CD8-positive, alpha-beta memory T cell (primary cell): Measurements from ENCODE around the gene KIFC1. TPM values are rescaled to one million over a fixed set of nuclear protein-coding genes. Genes with fewer than 3 reads are reported as not detected.
"Not testable (repeated sequence)": the region's sequence is repeated elsewhere in the genome, so short reads cannot be mapped to it uniquely, and the experiment has no call there.

Experiments used
- CTCF ChIA-PET: fragments of 350-600 bp; sonication (Branson Sonifier 250); formaldehyde crosslinking; loops from one replicate; lab custom pipeline; 2021; ENCODE audit warnings: antibody characterized with exemption; lab: Charles Lee
- POLR2A ChIA-PET: fragments of 350-600 bp; sonication (Branson Sonifier 250); formaldehyde crosslinking; loops from one replicate; lab custom pipeline; 2021; ENCODE audit warnings: antibody characterized with exemption; lab: Charles Lee
- DNase-seq, 5 donors: peaks; one replicate each; pipeline versions ENCODE4 v3.0.0 to v3.0.0-alpha.2; 2020 to 2022; ENCODE audit warnings: mixed read lengths in 1 of 5
- H3K27ac ChIP-seq: one replicate; pipeline ENCODE4 v1.7.0; 2013; ENCODE audit warnings: low read depth, mild to moderate bottlenecking, low read length, moderate library complexity
- H3K27me3 ChIP-seq: 2 replicates; pipeline ENCODE4 v1.7.0; 2013; ENCODE audit warnings: low read length, mild to moderate bottlenecking; ENCODE audit not compliant: insufficient read depth, poor library complexity, severe bottlenecking
- H3K36me3 ChIP-seq: 2 replicates; pipeline ENCODE4 v1.7.0; 2013; ENCODE audit warnings: mild to moderate bottlenecking, low read length, moderate library complexity; ENCODE audit not compliant: insufficient read depth
- H3K4me1 ChIP-seq: 2 replicates; pipeline ENCODE4 v1.7.0; 2013; ENCODE audit warnings: mild to moderate bottlenecking, low read length, moderate library complexity; ENCODE audit not compliant: insufficient read depth
- H3K4me3 ChIP-seq: 2 replicates; pipeline ENCODE4 v1.7.0; 2013; ENCODE audit warnings: mild to moderate bottlenecking, low read length
- H3K9me3 ChIP-seq: 2 replicates; pipeline ENCODE4 v1.7.0; 2013; ENCODE audit warnings: mild to moderate bottlenecking, low read length
- H3K27ac Mint-ChIP-seq, 8 donors: one replicate each; pipeline ENCODE4 v1.8.0; 2020 to 2021; ENCODE audit warnings: mixed read lengths in 8 of 8, mild to moderate bottlenecking in 6 of 8, inconsistent platforms in 3 of 8, moderate library complexity in 3 of 8
- H3K27me3 Mint-ChIP-seq, 2 donors: one replicate each; pipeline ENCODE4 v1.8.0; 2020 to 2021; ENCODE audit warnings: mixed read lengths in 2 of 2, mild to moderate bottlenecking in 1 of 2, moderate library complexity in 1 of 2
- H3K36me3 Mint-ChIP-seq, 3 donors: one replicate each; pipeline ENCODE4 v1.8.0; 2020 to 2021; ENCODE audit warnings: mixed read lengths in 3 of 3, inconsistent platforms in 1 of 3, mild to moderate bottlenecking in 1 of 3
- H3K4me1 Mint-ChIP-seq, 3 donors: one replicate each; pipeline ENCODE4 v1.8.0; 2020 to 2021; ENCODE audit warnings: mixed read lengths in 3 of 3, inconsistent platforms in 1 of 3, mild to moderate bottlenecking in 1 of 3
- H3K4me3 Mint-ChIP-seq, 7 donors: one replicate each; pipeline ENCODE4 v1.8.0; 2020 to 2021; ENCODE audit warnings: mixed read lengths in 7 of 7, mild to moderate bottlenecking in 6 of 7, moderate library complexity in 4 of 7, inconsistent platforms in 2 of 7
- H3K9me3 Mint-ChIP-seq, 5 donors: one replicate each; pipeline ENCODE4 v1.8.0; 2020 to 2022; ENCODE audit warnings: mixed read lengths in 5 of 5, mild to moderate bottlenecking in 3 of 5, moderate library complexity in 2 of 5, inconsistent platforms in 1 of 5
- polyA plus RNA-seq: library from polyadenylated mRNA; unstranded; fragments of 300-500 nt; fragmentation: Illumina TruSeq; gene quantifications from one replicate; pipeline ENCODE4 v1.2.3, GENCODE V29; 2021
- total RNA-seq, 2 experiments: library from RNA; stranded (reverse); gene quantifications; one replicate each; pipeline ENCODE4 v1.2.3, GENCODE V29; 2021

The KIFC1 gene
- total RNA-seq (10 to 100 TPM; 51.6 to 52.7 TPM), polyA plus RNA-seq (0.39 TPM)

- Mint-ChIP-seq H3K27ac (peak within 1 kb of the TSS; percentile 75 to 98 (median 98)), H3K4me3 (peak within 1 kb of the TSS; percentile 72 to 88 (median 86)), H3K36me3 (no peaks in the 10 kb centered on the region), H3K27me3 (no peaks in the 10 kb centered on the region), H3K9me3 (no peaks in the 10 kb centered on the region), H3K4me1 (peaks cover 22 to 37% (median 36%) of the 10 kb centered on the region in 3 donors)
- ChIA-PET CTCF (interaction anchor here (0.6 to 2.1 kb wide), 18 partner anchors 15 to 420 kb away, joined by 3 to 15 read pairs (median 5); partner anchors contain the start of genes B3GALT4, CUTA, RGL2 and SYNGAP1), POLR2A (interaction anchor here (1.0 to 1.7 kb wide), 4 partner anchors 27 to 74 kb away, joined by 3 to 5 read pairs (median 3); partner anchors contain the start of genes CUTA and ZBTB22)
- Histone ChIP-seq H3K9me3 (no peaks in the 10 kb centered on the region), H3K27ac (peak within 1 kb of the TSS; percentile 79), H3K27me3 (no peaks in the 10 kb centered on the region), H3K4me3 (peak within 1 kb of the TSS; percentile 78), H3K4me1 (peaks cover 22% of the 10 kb centered on the region), H3K36me3 (no peaks in the 10 kb centered on the region)
- DNase-seq, result peak; percentile 99 to 100 (median 99)
Observed at GRCh38 chr6:33391278-33391921, at the start of gene KIFC1. KIFC1 (plus strand) TSS chr6:33391823; CDS start chr6:33391986, 163 bp downstream.

GRCh38 chr6:33343606-33343952, 48.0 kb upstream of the KIFC1 start:
- not testable (repeated sequence) for H3K9me3 ChIP-seq, H3K9me3 Mint-ChIP-seq, H3K27me3 Mint-ChIP-seq, H3K36me3 Mint-ChIP-seq, H3K27me3 ChIP-seq, H3K4me3 ChIP-seq, H3K36me3 ChIP-seq
- Mint-ChIP-seq H3K27ac (peak overlapping the region; percentile 85 to 99 (median 97)), H3K4me3 (peak overlapping the region; percentile 69 to 93 (median 85)), H3K4me1 (peaks cover 40 to 48% (median 43%) of the 10 kb centered on the region in 3 donors)
- peak overlapping the region; percentile 43 for H3K27ac ChIP-seq
- CTCF ChIA-PET, result interaction anchor here (0.7 to 4.1 kb wide), 11 partner anchors 26 to 329 kb away, joined by 3 to 52 read pairs (median 15); partner anchors contain the start of genes B3GALT4, RGL2, RPS18 and TAPBP
- H3K4me1 ChIP-seq, result peaks cover 35% of the 10 kb centered on the region
- DNase-seq, result peak in 1 of 5 donors; percentile 17
- POLR2A ChIA-PET, result interaction anchor here (0.6 to 3.4 kb wide), 15 partner anchors 11 to 505 kb away, joined by 3 to 75 read pairs (median 8); partner anchors contain the start of genes B3GALT4, PFDN6, RGL2 and RPS18

GRCh38 chr6:33343953-33344611, 47.5 kb upstream of the KIFC1 start:
- POLR2A ChIA-PET, result interaction anchor here (0.6 to 3.4 kb wide), 17 partner anchors 11 to 505 kb away, joined by 3 to 75 read pairs (median 5); partner anchors contain the start of genes B3GALT4, PFDN6, RGL2 and RING1
- H3K27ac ChIP-seq, result peak overlapping the region; percentile 77

GRCh38 chr6:33344701-33345697, 46.6 kb upstream of the KIFC1 start:
- peak overlapping the region; percentile 77 for H3K27ac ChIP-seq
- Mint-ChIP-seq H3K4me1 (peaks cover 39 to 41% (median 40%) of the 10 kb centered on the region in 3 donors), H3K9me3 (peaks cover 0 to 2% (median 0%) of the 10 kb centered on the region in 5 donors), H3K27me3 (peaks cover 0 to 4% of the 10 kb centered on the region in 2 donors), H3K4me3 (peak overlapping the region; percentile 69 to 92 (median 85)), H3K27ac (peak overlapping the region; percentile 85 to 99 (median 97)), H3K36me3 (no peaks in the 10 kb centered on the region)
- H3K4me3 ChIP-seq, result peak overlapping the region; percentile 56
- peaks cover 35% of the 10 kb centered on the region for H3K4me1 ChIP-seq
- H3K36me3 ChIP-seq, result no peaks in the 10 kb centered on the region
- no peaks in the 10 kb centered on the region for H3K27me3 ChIP-seq
- peak; percentile 58 to 87 (median 84) for DNase-seq
- ChIA-PET CTCF (interaction anchor here (0.6 to 4.1 kb wide), 19 partner anchors 9 to 226 kb away, joined by 3 to 52 read pairs (median 6); partner anchors contain the start of genes B3GALT4, PFDN6, RGL2 and RPS18), POLR2A (interaction anchor here (0.6 to 3.4 kb wide), 15 partner anchors 27 to 1440 kb away, joined by 3 to 75 read pairs (median 5); partner anchors contain the start of genes B3GALT4, CUTA, PFDN6 and RGL2)
- no peaks in the 10 kb centered on the region for H3K9me3 ChIP-seq

More at GRCh38 chr6:33343953-33344611, 47.5 kb upstream of the KIFC1 start:
- peaks cover 39 to 44% (median 40%) of the 10 kb centered on the region in 3 donors for H3K4me1 Mint-ChIP-seq
- H3K27me3 Mint-ChIP-seq, result peaks cover 0 to 4% of the 10 kb centered on the region in 2 donors
- peaks cover 35% of the 10 kb centered on the region for H3K4me1 ChIP-seq
- H3K27ac Mint-ChIP-seq, result peak overlapping the region; percentile 85 to 99 (median 97)
- no peaks in the 10 kb centered on the region for H3K9me3 ChIP-seq
- H3K36me3 ChIP-seq, result no peaks in the 10 kb centered on the region
- peak overlapping the region; percentile 65 for H3K4me3 ChIP-seq
- CTCF ChIA-PET, result interaction anchor here (0.7 to 4.1 kb wide), 17 partner anchors 8 to 329 kb away, joined by 3 to 52 read pairs (median 6); partner anchors contain the start of genes B3GALT4, PFDN6, RGL2 and RPS18
- H3K27me3 ChIP-seq, result no peaks in the 10 kb centered on the region
- DNase-seq, result peak; percentile 52 to 89 (median 83)
- peaks cover 0 to 2% (median 0%) of the 10 kb centered on the region in 5 donors for H3K9me3 Mint-ChIP-seq
- no peaks in the 10 kb centered on the region for H3K36me3 Mint-ChIP-seq
- peak overlapping the region; percentile 69 to 93 (median 85) for H3K4me3 Mint-ChIP-seq

GRCh38 chr6:33346972-33347371, 44.7 kb upstream of the KIFC1 start:
- H3K27me3 ChIP-seq, H3K27me3 Mint-ChIP-seq, POLR2A ChIA-PET, H3K36me3 ChIP-seq, H3K27ac ChIP-seq, H3K9me3 Mint-ChIP-seq, DNase-seq, H3K36me3 Mint-ChIP-seq, H3K9me3 ChIP-seq, H3K4me3 Mint-ChIP-seq, H3K4me3 ChIP-seq: not testable (repeated sequence)
- Mint-ChIP-seq H3K4me1 (peaks cover 39 to 41% (median 39%) of the 10 kb centered on the region in 3 donors), H3K27ac (peak overlapping the region in 5 of 8 donors; percentile 8 to 90 (median 74))
- CTCF ChIA-PET, result interaction anchor here (3.8 to 4.1 kb wide), 2 partner anchors 29 to 46 kb away, joined by 35 to 52 read pairs; partner anchors contain the start of genes RGL2 and ZBTB22
- peaks cover 34% of the 10 kb centered on the region for H3K4me1 ChIP-seq

- Histone ChIP-seq H3K9me3 (no peaks in the 10 kb centered on the region), H3K36me3 (no peaks in the 10 kb centered on the region), H3K27me3 (no peaks in the 10 kb centered on the region), H3K27ac (no peak overlapping the region), H3K4me1 (peaks cover 28% of the 10 kb centered on the region), H3K4me3 (no peak overlapping the region)
- Mint-ChIP-seq H3K9me3 (peaks cover 0 to 2% (median 0%) of the 10 kb centered on the region in 5 donors), H3K4me3 (no peak overlapping the region), H3K27ac (peak overlapping the region in 3 of 8 donors; percentile 27 to 49 (median 33)), H3K4me1 (peaks cover 37 to 38% (median 38%) of the 10 kb centered on the region in 3 donors), H3K36me3 (no peaks in the 10 kb centered on the region), H3K27me3 (peaks cover 0 to 4% of the 10 kb centered on the region in 2 donors)
- CTCF ChIA-PET, result interaction anchor here (0.7 to 1.8 kb wide), 3 partner anchors 71 to 188 kb away, joined by 3 to 4 read pairs (median 3); partner anchors contain the start of genes B3GALT4, RPS18 and VPS52
- DNase-seq, result no peak
- POLR2A ChIA-PET, result no interaction called here
Observed at GRCh38 chr6:33347816-33348215, 43.8 kb upstream of the KIFC1 start.

- H3K27ac Mint-ChIP-seq, DNase-seq, H3K36me3 ChIP-seq, H3K27me3 Mint-ChIP-seq, H3K36me3 Mint-ChIP-seq, CTCF ChIA-PET, H3K9me3 Mint-ChIP-seq, H3K27me3 ChIP-seq, POLR2A ChIA-PET, H3K4me3 Mint-ChIP-seq, H3K4me3 ChIP-seq, H3K9me3 ChIP-seq, H3K4me1 Mint-ChIP-seq, H3K27ac ChIP-seq, H3K4me1 ChIP-seq: not testable (repeated sequence)
Observed at GRCh38 chr6:33355860-33356259, 35.8 kb upstream of the KIFC1 start.
